Measurements from ENCODE around the gene NUP93.
"Not testable (repeated sequence)": the region's sequence is repeated elsewhere in the genome, so short reads cannot be mapped to it uniquely, and the experiment has no call there.

The NUP93 gene

GRCh38 chr16:56877486-56878182 lies 147.7 kb downstream of the NUP93 start:
- no peak for DNase-seq

- no peak for DNase-seq
Observed at GRCh38 chr16:56878282-56878854, 148.4 kb downstream of the NUP93 start.

GRCh38 chr16:56879276-56879675 lies 149.3 kb downstream of the NUP93 start:
- DNase-seq, result no peak

- no peak for DNase-seq
Observed at GRCh38 chr16:56880176-56880575, 150.2 kb downstream of the NUP93 start.

- DNase-seq, result no peak
Observed at GRCh38 chr16:56880685-56881084, 150.8 kb downstream of the NUP93 start.

- DNase-seq, result no peak
Observed at GRCh38 chr16:56882077-56882800, 152.3 kb downstream of the NUP93 start.

- DNase-seq, result no peak
Observed at GRCh38 chr16:56883586-56883985, 153.7 kb downstream of the NUP93 start.

- DNase-seq, result no peak
Observed at GRCh38 chr16:56884026-56884582, 154.2 kb downstream of the NUP93 start.

- not testable (repeated sequence) for DNase-seq
Observed at GRCh38 chr16:56884929-56885328, 155.0 kb downstream of the NUP93 start.

- DNase-seq, result no peak
Observed at GRCh38 chr16:56885446-56886162, 155.7 kb downstream of the NUP93 start.

GRCh38 chr16:56886296-56886695 lies 156.4 kb downstream of the NUP93 start:
- DNase-seq, result no peak

- no peak for DNase-seq
Observed at GRCh38 chr16:56886826-56887225, 156.9 kb downstream of the NUP93 start.

- no peak for DNase-seq
Observed at GRCh38 chr16:56888806-56889205, 158.9 kb downstream of the NUP93 start.

- no peak for DNase-seq
Observed at GRCh38 chr16:56889206-56889605, 159.3 kb downstream of the NUP93 start.

GRCh38 chr16:56891685-56892084 lies 161.8 kb downstream of the NUP93 start:
- DNase-seq, result no peak

GRCh38 chr16:56892705-56893104 lies 162.8 kb downstream of the NUP93 start:
- no peak for DNase-seq

GRCh38 chr16:56894331-56894917 lies 164.5 kb downstream of the NUP93 start:
- no peak for DNase-seq

GRCh38 chr16:56895813-56896212 lies 165.9 kb downstream of the NUP93 start:
- no peak for DNase-seq

- DNase-seq, result no peak
Observed at GRCh38 chr16:56896244-56896643, 166.3 kb downstream of the NUP93 start.

GRCh38 chr16:56897026-56897799 lies 167.3 kb downstream of the NUP93 start:
- no peak for DNase-seq

GRCh38 chr16:56898847-56899246 lies 168.9 kb downstream of the NUP93 start:
- no peak for DNase-seq

Data from NCI-H187 treated with DMSO at 0.1 percent for 48 hours (cell line).